Measurements from ENCODE around the gene MCF2L. TPM values are rescaled to one million over a fixed set of nuclear protein-coding genes. Genes with fewer than 3 reads are reported as not detected.

MCF2L gene
- total and polyA plus RNA-seq, 9 of the 15 experiments (the other 6 are each of a cell fraction or from before 2014, with no cell fraction given) = 0.05 to 0.25 (median 0.18) TPM; not detected in 5

GRCh38 chr13:113001241-113002140, 32.5 kb downstream of the MCF2L start:
- ATAC-seq (no peak; the same call in 2 of the 3 replicates), DNase-seq (ENCODE audit: extremely low read depth in 1 of 4, low spot score in 3 of 4) (no peak), FAIRE-seq (no peak)
- Histone ChIP-seq H3K9ac (ENCODE audit: insufficient read depth in 1 of 2, low read depth in 2 of 2, low read length in 2 of 2) (no peak overlapping the region), H3K4me1 (replicated peaks in 1 of 2; ENCODE audit: control insufficient read depth in 2 of 2, insufficient read depth in 2 of 2, low read length in 2 of 2) (peaks cover 0 to 3% of the 10 kb centered on the region in 2 experiments; a peak in 2 of 5 replicates), H3K36me3 (ENCODE audit: control insufficient read depth, insufficient read depth, low read length) (no peaks in the 10 kb centered on the region), H4K20me1 (replicated peaks; ENCODE audit: control insufficient read depth, insufficient read depth, low read length) (peaks cover 12% of the 10 kb centered on the region; the same call in 1 of the 2 replicates), H2AFZ (ENCODE audit: low read depth, low read length) (no peak overlapping the region), H3K27ac (ENCODE audit: extremely low read depth, low read depth, low read length) (no peak overlapping the region), H3K79me2 (ENCODE audit: control insufficient read depth, insufficient read depth, low read length) (no peaks in the 10 kb centered on the region), H3K4me3 (no peak overlapping the region), H3K9me1 (ENCODE audit: control insufficient read depth, insufficient read depth, low read length) (no peaks in the 10 kb centered on the region), H3K9me3 (replicated peaks; ENCODE audit: control insufficient read depth, insufficient read depth, low read depth, low read length) (no peaks in the 10 kb centered on the region), H3K4me2 (ENCODE audit: insufficient read depth, low read length) (no peak overlapping the region), H3K27me3 (ENCODE audit: control insufficient read depth in 2 of 2, insufficient read depth in 2 of 2, low read length in 2 of 2) (peaks cover 8 to 74% of the 10 kb centered on the region in 2 experiments; a peak in 4 of 5 replicates)
- in situ Hi-C loops (cut with MboI) (no loop called here), intact Hi-C loops (cut with micrococcal nuclease) (loop anchor here (10.0 kb wide), 1 partner anchor 47 kb away; no protein-coding TSS in a partner anchor)
- 1% methylated on average over 32 of the region's 51 CpGs for WGBS (ENCODE audit: insufficient coverage, low coverage, missing lambda C conversion rate)
- ChIA-PET POLR2A (interaction anchor here (0.6 kb wide), 1 partner anchor 499 kb away, joined by 3 read pairs; no protein-coding TSS in a partner anchor), CTCF (ENCODE audit: low intra/inter-chr PET ratio) (interaction anchor here (0.6 kb wide), 1 partner anchor 415 kb away, joined by 3 read pairs; no protein-coding TSS in a partner anchor)
- TF ChIP-seq MIER1 (IDR thresholded peaks at IDR 0.05; ENCODE audit: low read depth) = no peak
- BruUV-seq (replicated peaks) = no TSS peak

Data from K562 (cell line).